B cell (primary cell): Measurements from ENCODE around the gene ACADS. TPM values are rescaled to one million over a fixed set of nuclear protein-coding genes. Genes with fewer than 3 reads are reported as not detected.

Experiments used
- ATAC-seq: fragments of 200-7000 bp; cut with Tn5 transposase; one replicate; pipeline ENCODE4 v1.10.0; 2021; ENCODE audit warnings: low read depth, mild to moderate bottlenecking, moderate number of reproducible peaks, moderate library complexity
- CTCF ChIA-PET: fragments of 350-600 bp; sonication (Branson Sonifier 250); formaldehyde crosslinking; loops from one replicate; lab custom pipeline; 2021; ENCODE audit warnings: antibody characterized with exemption, inconsistent platforms; lab: Charles Lee
- POLR2A ChIA-PET: fragments of 350-600 bp; sonication (Branson Sonifier 250); formaldehyde crosslinking; loops from one replicate; lab custom pipeline; 2021; ENCODE audit warnings: antibody characterized with exemption; lab: Charles Lee
- DNase-seq: peaks from one replicate; pipeline ENCODE4 v3.0.0; 2013
- H2AFZ ChIP-seq: 2 replicates; pipeline ENCODE4 v1.6.1; 2012; ENCODE audit warnings: mild to moderate bottlenecking, low read depth, low read length; ENCODE audit not compliant: insufficient read depth, poor library complexity, severe bottlenecking
- H3K27ac ChIP-seq, 2 donors: 1 replicate in 1 of 2; 2 replicates in 1 of 2; pipeline ENCODE4 v1.5.1; 2012 to 2013; ENCODE audit warnings: low read length in 2 of 2, mild to moderate bottlenecking in 2 of 2, moderate library complexity in 1 of 2
- H3K27me3 ChIP-seq, 4 experiments: fragments of 200-600 bp in 1 of 4; sonication (generic) in 1 of 4; replicated peaks in 1 of 4; 1 replicate in 2 of 4; 2 replicates in 2 of 4; pipeline versions ENCODE4 v1.6.1 to v1.7.0; 2013 to 2016; ENCODE audit warnings: low read length in 3 of 4, mild to moderate bottlenecking in 2 of 4, mixed read lengths in 1 of 4, moderate library complexity in 1 of 4; ENCODE audit not compliant: insufficient read depth in 4 of 4, control insufficient read depth in 3 of 4; ENCODE audit errors: control extremely low read depth in 1 of 4
- H3K36me3 ChIP-seq, 2 experiments: replicated peaks in 1 of 2; 1 replicate in 1 of 2; 2 replicates in 1 of 2; pipeline versions ENCODE4 v1.6.1 to v1.7.1; 2013; ENCODE audit warnings: low read length in 1 of 2; ENCODE audit not compliant: insufficient read depth in 2 of 2, control insufficient read depth in 1 of 2; ENCODE audit errors: control extremely low read depth in 1 of 2, extremely low read depth in 1 of 2
- H3K4me1 ChIP-seq, 2 donors: fragments of 200-600 bp in 1 of 2; sonication (generic) in 1 of 2; 1 replicate in 1 of 2; 2 replicates in 1 of 2; pipeline versions ENCODE4 v1.5.1 to v1.6.1; 2013 to 2017; ENCODE audit warnings: low read length in 2 of 2; ENCODE audit not compliant: control insufficient read depth in 2 of 2, insufficient read depth in 2 of 2
- H3K4me2 ChIP-seq: replicated peaks from 2 replicates; pipeline ENCODE3; 2012; ENCODE audit warnings: mild to moderate bottlenecking, low read depth, low read length; ENCODE audit not compliant: poor library complexity, severe bottlenecking
- H3K4me3 ChIP-seq, 5 experiments: fragments of 200-600 bp in 1 of 5; sonication (generic) in 1 of 5; 1 replicate in 3 of 5; 2 replicates in 2 of 5; pipeline versions ENCODE4 v1.5.1 to v1.7.0; 2011 to 2016; ENCODE audit warnings: low read length in 4 of 5, mild to moderate bottlenecking in 4 of 5, low read depth in 2 of 5, control low read depth in 1 of 5, moderate library complexity in 1 of 5; ENCODE audit not compliant: insufficient read depth in 1 of 5; ENCODE audit errors: control extremely low read depth in 1 of 5, extremely low read depth in 1 of 5
- H3K79me2 ChIP-seq: fragments of 200-600 bp; sonication (generic); one replicate; pipeline ENCODE4 v1.6.0; 2016; ENCODE audit warnings: low read length; ENCODE audit not compliant: control insufficient read depth, insufficient read depth
- H3K9ac ChIP-seq: fragments of 200-600 bp; sonication (generic); 2 replicates; pipeline ENCODE4 v1.6.1; 2017; ENCODE audit warnings: mild to moderate bottlenecking, low read length, moderate library complexity
- H3K9me3 ChIP-seq, 3 donors: one replicate each; pipeline versions ENCODE4 v1.6.1 to v1.7.1; 2013; ENCODE audit warnings: low read length in 2 of 3; ENCODE audit not compliant: control insufficient read depth in 2 of 3, insufficient read depth in 1 of 3; ENCODE audit errors: control extremely low read depth in 1 of 3
- H4K20me1 ChIP-seq: 2 replicates; pipeline ENCODE4 v1.6.0; 2012; ENCODE audit warnings: mild to moderate bottlenecking, low read length; ENCODE audit not compliant: insufficient read depth, control insufficient read depth, poor library complexity, severe bottlenecking
- H3K27ac Mint-ChIP-seq: one replicate; pipeline ENCODE4 v1.8.0; 2021; ENCODE audit warnings: mixed read lengths
- H3K27me3 Mint-ChIP-seq: one replicate; pipeline ENCODE4 v1.8.0; 2021; ENCODE audit warnings: mixed read lengths
- H3K4me1 Mint-ChIP-seq: one replicate; pipeline ENCODE4 v1.8.0; 2021; ENCODE audit warnings: mixed read lengths
- H3K4me3 Mint-ChIP-seq: one replicate; pipeline ENCODE4 v1.8.0; 2021; ENCODE audit warnings: mixed read lengths
- H3K9me3 Mint-ChIP-seq: one replicate; pipeline ENCODE4 v1.8.0; 2022; ENCODE audit warnings: mixed read lengths; ENCODE audit not compliant: insufficient read depth
- CTCF ChIP-seq: fragments of 200-600 bp; IDR thresholded peaks from one replicate; pipeline ENCODE4 v1.8.0; 2022; ENCODE audit warnings: antibody characterized with exemption, mild to moderate bottlenecking
- EZH2 ChIP-seq: IDR thresholded peaks from 2 replicates; pipeline ENCODE4 v1.6.1; 2012; ENCODE audit warnings: borderline replicate concordance, low read depth, mild to moderate bottlenecking, moderate library complexity, low read length; ENCODE audit not compliant: insufficient read depth, poor library complexity, severe bottlenecking
- WGBS: methylation state at CpG from one replicate; pipeline ENCODE4 v1.1.5; 2013; ENCODE audit warnings: missing lambda C conversion rate; ENCODE audit not compliant: insufficient coverage; 5-methylcytosine and 5-hydroxymethylcytosine counted together
- intact Hi-C: fragments of 100-400 bp; cut with micrococcal nuclease; formaldehyde crosslinking; loops from one replicate; pipeline ENCODE4 v1.10.0; 2022
- polyA plus RNA-seq: library from polyadenylated mRNA; depleted of rRNA; stranded (reverse); fragments of >200 nt; gene quantifications from 2 replicates; pipeline ENCODE4 v1.2.3, GENCODE V29; 2012
- total RNA-seq, 2 donors: library from RNA; stranded (reverse); fragments of 120-200 nt in 1 of 2; gene quantifications; 1 replicate in 1 of 2; 2 replicates in 1 of 2; pipeline versions ENCODE4 v1.2.3 to v1.2.4, GENCODE V29; 2013 to 2022

ACADS gene
- total and polyA plus RNA-seq, 2 donors (not counting 1 experiment from before 2014, with no cell fraction given): 6.8 to 10.0 TPM

- Mint-ChIP-seq H3K4me1 (no peaks in the 10 kb centered on the region), H3K27ac (no peak overlapping the region), H3K9me3 (no peaks in the 10 kb centered on the region), H3K4me3 (no peak overlapping the region), H3K27me3 (no peaks in the 10 kb centered on the region)
- Histone ChIP-seq H3K36me3 (peaks cover 0 to 5% of the 10 kb centered on the region in 2 experiments), H3K4me1 (no peaks in the 10 kb centered on the region), H3K4me2 (no peak overlapping the region), H3K4me3 (no peak overlapping the region), H4K20me1 (no peaks in the 10 kb centered on the region), H3K27ac (no peak overlapping the region), H3K79me2 (no peaks in the 10 kb centered on the region), H3K27me3 (no peaks in the 10 kb centered on the region), H3K9me3 (no peaks in the 10 kb centered on the region), H3K9ac (no peak overlapping the region), H2AFZ (no peak overlapping the region)
- TF ChIP-seq CTCF (no peak), EZH2 (no peak)
- DNase-seq (no peak), ATAC-seq (no peak)
- ChIA-PET CTCF (interaction anchor here (0.7 kb wide), 2 partner anchors 38 to 290 kb away, joined by 3 read pairs; no protein-coding TSS in a partner anchor), POLR2A (no interaction called here)
- WGBS: 88% methylated on average over 2 of the region's 3 CpGs
- intact Hi-C loops: no loop called here
Observed at GRCh38 chr12:120733574-120733973, 7.9 kb downstream of the ACADS start.

- TF ChIP-seq EZH2 (no peak), CTCF (no peak)
- ChIA-PET POLR2A (no interaction called here), CTCF (no interaction called here)
- Histone ChIP-seq H3K27ac (no peak overlapping the region), H3K79me2 (no peaks in the 10 kb centered on the region), H3K9ac (no peak overlapping the region), H3K4me2 (no peak overlapping the region), H2AFZ (no peak overlapping the region), H3K27me3 (no peaks in the 10 kb centered on the region), H4K20me1 (no peaks in the 10 kb centered on the region), H3K9me3 (no peaks in the 10 kb centered on the region), H3K4me1 (no peaks in the 10 kb centered on the region), H3K4me3 (no peak overlapping the region), H3K36me3 (peaks cover 0 to 5% of the 10 kb centered on the region in 2 experiments)
- ATAC-seq (no peak), DNase-seq (no peak)
- WGBS: 96% methylated on average over 9 of the region's 10 CpGs
- H3K9me3 Mint-ChIP-seq: no peaks in the 10 kb centered on the region
- H3K27ac Mint-ChIP-seq: no peak overlapping the region
- no peaks in the 10 kb centered on the region for H3K4me1 Mint-ChIP-seq
- H3K27me3 Mint-ChIP-seq: no peaks in the 10 kb centered on the region
- intact Hi-C loops: no loop called here
- H3K4me3 Mint-ChIP-seq: no peak overlapping the region
Observed at GRCh38 chr12:120734210-120734609, 8.6 kb downstream of the ACADS start.
